Skin of body (tissue), 2 donors: ENCODE measurements around the gene GRIN3B. TPM values are rescaled to one million over a fixed set of nuclear protein-coding genes. Genes with fewer than 3 reads are reported as not detected.

Source experiments
- DNase-seq: peaks from one replicate; lab custom pipeline; 2025; lab: John Stamatoyannopoulos, UW
- total RNA-seq: library from RNA; depleted of rRNA; stranded (reverse); fragments of >200 nt; gene quantifications from one replicate; pipeline ENCODE4 v1.2.3, GENCODE V29; 2014

GRIN3B gene
- total RNA-seq, 1 donor from 2014 or later: 0.20 TPM

GRCh38 chr19:1006711-1007398, 6.6 kb downstream of the GRIN3B start:
- no peak for DNase-seq

DNA sequence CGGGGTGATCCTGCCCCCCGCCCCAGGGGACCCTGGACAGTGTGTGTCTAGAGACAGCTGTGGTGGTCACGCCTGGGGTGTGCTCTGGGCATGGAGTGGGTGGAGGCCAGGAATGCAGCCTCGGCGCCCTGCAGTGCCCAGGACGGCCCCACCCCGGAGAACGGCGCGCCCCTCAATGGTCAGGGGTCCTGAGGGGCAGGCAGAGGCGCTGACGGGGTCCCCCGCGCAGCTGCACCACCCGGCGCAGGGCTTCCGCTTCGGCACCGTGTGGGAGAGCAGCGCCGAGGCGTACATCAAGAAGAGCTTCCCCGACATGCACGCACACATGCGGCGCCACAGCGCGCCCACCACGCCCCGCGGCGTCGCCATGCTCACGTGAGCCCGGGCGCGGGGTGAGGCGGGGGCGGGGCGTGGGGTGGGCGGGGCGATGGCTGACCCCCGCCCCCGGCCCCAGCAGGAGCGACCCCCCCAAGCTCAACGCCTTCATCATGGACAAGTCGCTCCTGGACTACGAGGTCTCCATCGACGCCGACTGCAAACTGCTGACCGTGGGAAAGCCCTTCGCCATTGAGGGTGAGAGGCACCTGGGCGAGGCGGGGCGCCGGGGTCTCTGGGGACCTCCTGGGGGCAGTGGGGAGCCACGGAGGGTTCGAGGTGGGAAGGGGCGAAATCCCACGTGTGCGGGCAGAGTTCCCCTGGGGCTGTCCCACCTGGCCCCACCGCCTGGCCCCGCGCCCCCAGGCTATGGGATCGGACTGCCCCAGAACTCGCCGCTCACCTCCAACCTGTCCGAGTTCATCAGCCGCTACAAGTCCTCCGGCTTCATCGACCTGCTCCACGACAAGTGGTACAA, 7.4 kb downstream of the GRIN3B start:
- DNase-seq: no peak

- no peak for DNase-seq
Measured at GRCh38 chr19:1008268-1009040, 8.2 kb downstream of the GRIN3B start.

DNA sequence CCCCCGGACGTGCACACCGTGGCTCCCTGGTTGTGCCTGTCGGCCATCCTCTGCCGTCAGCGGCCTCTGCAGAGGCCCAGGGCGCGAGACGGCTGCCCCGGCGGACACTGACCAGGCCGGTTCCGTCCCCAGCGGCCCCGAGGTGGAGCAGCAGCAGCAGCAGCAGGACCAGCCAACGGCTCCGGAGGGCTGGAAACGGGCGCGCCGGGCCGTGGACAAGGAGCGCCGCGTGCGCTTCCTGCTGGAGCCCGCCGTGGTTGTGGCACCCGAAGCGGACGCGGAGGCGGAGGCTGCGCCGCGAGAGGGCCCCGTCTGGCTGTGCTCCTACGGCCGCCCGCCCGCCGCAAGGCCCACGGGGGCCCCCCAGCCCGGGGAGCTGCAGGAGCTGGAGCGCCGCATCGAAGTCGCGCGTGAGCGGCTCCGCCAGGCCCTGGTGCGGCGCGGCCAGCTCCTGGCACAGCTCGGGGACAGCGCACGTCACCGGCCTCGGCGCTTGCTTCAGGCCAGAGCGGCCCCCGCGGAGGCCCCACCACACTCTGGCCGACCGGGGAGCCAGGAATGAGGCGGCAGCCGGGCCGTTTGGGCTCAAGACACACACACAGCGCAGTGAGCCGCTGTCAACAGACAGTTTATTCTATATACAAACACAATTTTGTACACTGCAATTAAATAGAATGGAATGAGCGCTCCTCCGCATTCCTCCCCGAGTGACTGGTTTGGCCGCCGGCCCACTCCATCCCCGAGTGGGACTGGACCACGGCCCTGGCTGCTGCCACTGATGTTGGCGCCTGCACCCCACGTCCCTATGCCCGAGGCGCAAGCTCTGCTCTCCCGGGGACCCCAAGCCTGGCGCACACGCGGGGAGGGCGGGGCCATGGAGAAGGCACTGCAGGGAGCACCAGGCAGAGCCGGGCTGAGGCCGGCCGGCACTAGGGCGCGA, 9.1 kb downstream of the GRIN3B start:
- no peak for DNase-seq

DNA sequence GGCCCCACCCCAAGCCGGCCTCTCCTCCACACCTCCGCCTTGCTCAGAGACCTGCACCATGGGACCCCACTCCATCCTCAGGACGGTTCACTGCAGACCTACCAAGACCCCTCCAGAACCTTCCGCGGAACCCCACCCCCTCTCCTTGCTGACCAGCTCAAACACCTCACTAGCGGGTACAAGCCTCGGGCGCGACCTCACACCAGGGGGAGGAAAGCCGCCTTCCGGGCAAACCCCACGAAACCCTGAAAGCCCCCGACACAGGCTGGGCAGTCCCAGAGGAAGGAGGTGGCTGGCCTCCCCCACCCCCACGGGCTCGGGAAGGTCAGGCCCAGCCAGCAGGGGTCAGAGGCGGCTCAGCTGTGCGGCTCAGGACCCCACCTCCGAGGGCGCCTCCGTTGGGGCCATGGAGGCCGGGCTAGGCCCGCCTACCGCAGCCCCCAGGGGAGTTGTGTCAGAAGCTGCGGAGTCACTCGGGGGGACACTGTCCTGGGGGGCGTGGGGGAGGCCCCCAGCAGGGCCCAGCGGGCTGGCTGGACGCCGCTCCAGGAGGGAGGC, 9.8 kb downstream of the GRIN3B start:
- no peak for DNase-seq

GRCh38 chr19:1010586-1011510, 10.6 kb downstream of the GRIN3B start:
- no peak for DNase-seq

GRCh38 chr19:1011831-1012333, 11.7 kb downstream of the GRIN3B start:
- no peak for DNase-seq

DNA sequence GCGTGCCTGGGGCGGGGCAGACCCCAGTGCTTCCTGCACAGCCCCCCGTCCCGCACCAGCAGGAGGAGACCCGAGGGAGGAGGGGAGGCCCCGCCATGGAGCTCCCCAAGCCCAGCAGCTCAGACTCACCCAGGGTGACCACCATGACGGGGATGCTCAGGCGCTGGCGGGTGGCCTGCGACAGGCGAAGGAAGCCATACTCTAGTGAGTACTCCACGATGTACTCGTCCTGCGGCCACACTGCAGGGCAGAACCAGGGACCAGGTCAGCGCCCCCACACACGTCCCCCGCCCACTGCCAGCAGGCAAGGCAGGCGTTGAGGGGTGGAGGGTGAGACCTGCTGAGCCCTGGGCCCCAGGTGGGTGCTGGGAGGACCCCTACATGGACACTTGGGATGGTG, 12.1 kb downstream of the GRIN3B start:
- DNase-seq: no peak

GRCh38 chr19:1013218-1013617, 13.0 kb downstream of the GRIN3B start:
- DNase-seq: no peak

GRCh38 chr19:1014161-1015060, 14.2 kb downstream of the GRIN3B start:
- no peak for DNase-seq

GRCh38 chr19:1015061-1015781, 15.0 kb downstream of the GRIN3B start:
- no peak for DNase-seq

DNA sequence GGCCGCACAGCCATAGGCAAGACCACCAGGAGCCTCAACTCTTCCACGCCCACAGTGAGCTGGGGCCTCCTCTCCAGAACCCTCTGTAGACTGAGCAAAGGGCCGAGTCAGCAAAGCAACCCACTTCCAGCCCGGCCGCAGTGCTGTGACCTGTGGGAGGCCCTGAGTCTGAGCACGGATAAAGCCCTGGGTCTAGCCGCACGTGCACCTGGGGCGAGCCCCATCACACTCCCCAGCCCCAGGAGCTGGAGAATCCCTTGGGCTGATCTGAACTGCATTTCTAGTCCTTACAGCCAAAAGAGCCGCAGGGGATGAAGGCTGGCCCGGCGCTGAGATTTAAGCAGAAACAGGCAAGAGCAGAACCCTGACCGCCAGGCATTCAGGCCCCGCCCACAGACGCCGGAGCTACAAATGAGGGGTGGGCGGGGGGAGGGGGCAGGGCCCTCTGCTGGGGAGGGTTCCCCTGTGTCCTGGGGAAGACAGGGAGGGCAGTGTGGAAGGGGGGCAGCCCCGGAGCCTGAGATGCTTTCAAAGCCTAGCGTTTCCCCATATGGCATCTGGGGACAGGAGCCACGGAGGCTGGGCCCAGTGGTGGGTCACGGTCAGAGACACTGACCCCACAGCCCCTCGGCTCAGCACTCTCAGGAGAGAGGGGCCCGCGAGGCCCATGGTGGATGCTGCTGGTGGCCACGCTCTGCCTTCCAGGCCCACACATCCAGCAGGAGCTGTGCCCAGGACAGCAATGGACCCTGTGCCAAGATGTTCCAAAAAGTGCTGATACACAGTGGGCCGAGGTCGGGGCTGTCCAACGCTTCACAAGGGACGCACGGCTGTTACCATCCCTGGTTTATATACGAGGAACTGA, 15.8 kb downstream of the GRIN3B start:
- no peak for DNase-seq

- no peak for DNase-seq
Measured at GRCh38 chr19:1016647-1017114, 16.5 kb downstream of the GRIN3B start.

DNA sequence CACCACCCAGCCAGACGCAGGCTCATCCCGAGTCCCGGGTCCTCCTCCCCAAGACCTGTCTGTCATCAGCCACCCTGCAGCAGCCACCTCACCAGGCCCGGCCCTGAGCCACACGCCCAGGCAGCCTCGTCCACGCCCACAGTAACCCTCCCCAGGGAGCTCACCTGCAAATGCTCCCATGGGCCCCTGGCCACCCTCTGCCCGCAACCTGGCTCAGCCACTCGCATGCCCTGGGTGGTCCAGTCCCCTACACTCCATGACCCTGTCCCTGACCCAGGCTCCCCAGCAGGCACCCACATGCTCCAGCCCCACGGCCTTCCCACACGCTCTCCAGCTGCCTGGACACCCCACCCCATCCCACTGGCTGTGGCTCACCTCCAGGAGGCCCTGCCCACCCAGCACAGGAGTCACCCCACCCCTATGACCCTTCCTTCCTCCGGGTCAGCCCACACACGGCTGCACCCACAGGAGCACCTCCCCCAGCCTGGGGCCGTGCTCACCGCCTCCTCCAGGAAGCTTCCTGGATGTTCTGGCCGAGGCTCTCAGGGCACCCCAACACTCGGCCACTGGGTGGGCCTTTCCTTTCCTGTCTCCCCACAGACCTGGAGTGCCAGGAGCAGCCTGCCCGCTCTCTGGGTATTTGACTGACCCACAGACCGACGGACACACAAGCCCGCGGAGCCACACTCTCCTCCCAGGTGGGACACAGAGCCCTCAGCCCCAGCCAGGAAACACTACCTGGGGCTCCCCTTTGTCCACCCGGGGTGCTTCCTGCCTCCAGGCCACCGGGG, 17.1 kb downstream of the GRIN3B start:
- DNase-seq: no peak

DNA sequence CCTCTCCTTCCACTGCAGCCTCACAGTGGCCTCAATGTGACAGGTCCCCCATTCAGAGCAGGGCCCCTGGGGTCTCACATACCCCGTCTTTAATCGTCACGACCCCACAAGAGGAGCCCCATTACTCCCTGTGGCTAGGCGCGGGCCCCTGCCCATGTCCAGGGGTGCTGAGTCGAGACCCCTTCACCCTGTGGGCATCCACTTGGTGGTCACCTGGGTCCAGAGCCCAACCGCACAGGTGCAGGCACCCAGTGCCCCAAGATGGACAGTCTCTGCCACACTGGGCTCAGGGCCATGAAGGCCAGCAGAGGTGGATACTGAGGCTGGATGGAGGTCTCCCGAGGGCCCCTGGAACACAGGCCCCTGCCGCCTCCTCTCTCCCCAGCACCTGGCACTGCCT, 17.7 kb downstream of the GRIN3B start:
- DNase-seq: no peak

- DNase-seq: no peak
Measured at GRCh38 chr19:1018393-1018792, 18.2 kb downstream of the GRIN3B start.
